HCT116 (cell line): ENCODE results near the gene ETV5. TPM values are rescaled to one million over a fixed set of nuclear protein-coding genes. Genes with fewer than 3 reads are reported as not detected.

Experiments
- ATAC-seq: fragments of 200-7000 bp; cut with Tn5 transposase; 2 replicates; pipeline ENCODE4 v1.9.1; 2020; ENCODE audit warnings: mild to moderate bottlenecking, moderate library complexity
- BruUV-seq: library from RNA; stranded (reverse); fragments of 400-500 nt; replicated peaks from 2 replicates; lab custom pipeline; 2021; lab: Mats Ljungman, UMichigan
- CTCF ChIA-PET: fragments of 300-600 bp; sonication (Branson Sonifier 250); formaldehyde crosslinking; loops from one replicate; lab custom pipeline; 2021; ENCODE audit warnings: antibody characterized with exemption; lab: Charles Lee
- POLR2A ChIA-PET: fragments of 300-600, 350-600 bp; sonication (Branson Sonifier 250); formaldehyde crosslinking; loops from one replicate; lab custom pipeline; 2021; ENCODE audit warnings: antibody characterized with exemption; lab: Charles Lee
- RAD21 ChIA-PET, 2 experiments: fragments of 300-600 bp; sonication (Branson Sonifier 250); formaldehyde crosslinking; loops; one replicate each; lab custom pipeline; 2023; ENCODE audit warnings: low total read pairs in 2 of 2; ENCODE audit not compliant: uncharacterized antibody in 2 of 2, unreplicated experiment in 2 of 2, low non-redundant PET in 1 of 2; lab: Charles Lee
- DNase-seq: peaks from one replicate; pipeline ENCODE4 v3.0.0-alpha.2; 2010; ENCODE audit warnings: low read depth, low spot score
- H2AFZ ChIP-seq: fragments of 200-600 bp; shearing (Covaris generic), sonication (generic); 2 replicates; pipeline ENCODE4 v1.6.1; 2017; ENCODE audit warnings: low read depth, mixed run types, mixed read lengths, antibody characterized with exemption, low read length; ENCODE audit not compliant: poor library complexity, severe bottlenecking
- H3K27ac ChIP-seq: 2 replicates; pipeline ENCODE4 v1.5.1; 2012; ENCODE audit warnings: low read depth, low read length
- H3K27me3 ChIP-seq: fragments of 200-600 bp; sonication (generic); 2 replicates; pipeline ENCODE4 v1.6.1; 2016; ENCODE audit warnings: mixed run types, low read length, mixed read lengths; ENCODE audit not compliant: insufficient read depth
- H3K36me3 ChIP-seq, 2 experiments: fragments of 200-500 bp in 1 of 2; fragments of 200-600 bp in 1 of 2; sonication (Bioruptor generic) in 1 of 2; sonication (generic) in 1 of 2; 2 replicates each; pipeline versions ENCODE4 v1.5.1 to v1.6.1; 2014 to 2016; ENCODE audit warnings: low read length in 2 of 2, inconsistent platforms in 1 of 2, mixed read lengths in 1 of 2, mixed run types in 1 of 2; ENCODE audit not compliant: insufficient read depth in 2 of 2, control insufficient read depth in 1 of 2
- H3K4me1 ChIP-seq, 2 experiments: fragments of 200-600 bp in 1 of 2; sonication (generic) in 1 of 2; 2 replicates each; pipeline versions ENCODE4 v1.5.1 to v1.6.1; 2012 to 2017; ENCODE audit warnings: low read length in 2 of 2, inconsistent platforms in 1 of 2, mild to moderate bottlenecking in 1 of 2, mixed read lengths in 1 of 2, mixed run types in 1 of 2, moderate library complexity in 1 of 2; ENCODE audit not compliant: insufficient read depth in 2 of 2, control insufficient read depth in 1 of 2
- H3K4me2 ChIP-seq: fragments of 200-600 bp; sonication (generic); 2 replicates; pipeline ENCODE4 v1.6.1; 2017; ENCODE audit warnings: mixed run types, low read length, mixed read lengths
- H3K4me3 ChIP-seq, 2 experiments: fragments of 200-600 bp in 1 of 2; sonication (generic) in 1 of 2; replicated peaks in 1 of 2; 2 replicates each; pipeline ENCODE4 v1.5.1; 2011 to 2016; ENCODE audit warnings: low read length in 2 of 2, control low read depth in 1 of 2, low read depth in 1 of 2, mild to moderate bottlenecking in 1 of 2, mixed read lengths in 1 of 2, mixed run types in 1 of 2
- H3K79me2 ChIP-seq: fragments of 200-600 bp; sonication (generic); 2 replicates; pipeline ENCODE4 v1.6.1; 2017; ENCODE audit warnings: mild to moderate bottlenecking, mixed run types, low read length, moderate library complexity, mixed read lengths; ENCODE audit not compliant: insufficient read depth
- H3K9ac ChIP-seq: fragments of 200-600 bp; sonication (generic); 2 replicates; pipeline ENCODE4 v1.6.1; 2016; ENCODE audit warnings: low read length, mixed read lengths
- H3K9me2 ChIP-seq: fragments of 200-600 bp; sonication (generic), shearing (Covaris generic); 2 replicates; pipeline ENCODE4 v1.6.1; 2017; ENCODE audit warnings: mixed run types, mild to moderate bottlenecking, moderate library complexity; ENCODE audit not compliant: insufficient read depth
- H3K9me3 ChIP-seq, 2 experiments: fragments of 200-500 bp in 1 of 2; fragments of 200-600 bp in 1 of 2; sonication (Bioruptor generic) in 1 of 2; sonication (generic) in 1 of 2; 2 replicates each; pipeline ENCODE4 v1.6.1; 2014 to 2017; ENCODE audit warnings: low read length in 2 of 2, mixed read lengths in 2 of 2, inconsistent platforms in 1 of 2, low read depth in 1 of 2, mild to moderate bottlenecking in 1 of 2, mixed run types in 1 of 2, moderate library complexity in 1 of 2; ENCODE audit not compliant: control insufficient read depth in 1 of 2, insufficient read depth in 1 of 2
- H4K20me1 ChIP-seq: fragments of 200-600 bp; sonication (generic), shearing (Covaris generic); 2 replicates; pipeline ENCODE4 v1.6.1; 2017; ENCODE audit warnings: mixed run types, mild to moderate bottlenecking, moderate library complexity; ENCODE audit not compliant: insufficient read depth
- CBX3 ChIP-seq: IDR thresholded peaks from 2 replicates; pipeline ENCODE4 v1.6.1; 2012; ENCODE audit warnings: low read depth
- CEBPB ChIP-seq: IDR thresholded peaks from 2 replicates; pipeline ENCODE4 v1.6.1; 2012; ENCODE audit warnings: low read depth
- EGR1 ChIP-seq: IDR thresholded peaks from 2 replicates; pipeline ENCODE4 v1.6.1; 2012; ENCODE audit warnings: low read depth
- EZH2 ChIP-seq: fragments of 200-600 bp; sonication (generic); IDR thresholded peaks from 2 replicates; pipeline ENCODE4 v1.6.1; 2017; ENCODE audit warnings: antibody characterized with exemption, mixed run types
- FOSL1 ChIP-seq: IDR thresholded peaks from 2 replicates; pipeline ENCODE4 v1.6.1; 2012; ENCODE audit warnings: low read depth
- JUND ChIP-seq: IDR thresholded peaks from 2 replicates; pipeline ENCODE4 v1.6.1; 2012
- POLR2A ChIP-seq: IDR thresholded peaks from 2 replicates; pipeline ENCODE4 v1.7.0; 2011; ENCODE audit warnings: borderline replicate concordance; ENCODE audit not compliant: insufficient read depth, insufficient read length; ENCODE audit errors: extremely low read depth
- POLR2AphosphoS5 ChIP-seq: IDR thresholded peaks from 2 replicates; pipeline ENCODE4 v1.6.1; 2011; ENCODE audit warnings: mild to moderate bottlenecking, low read depth, low read length, moderate library complexity
- RAD21 ChIP-seq: IDR thresholded peaks from 2 replicates; pipeline ENCODE4 v1.6.1; 2012; ENCODE audit warnings: low read depth, mild to moderate bottlenecking
- SIN3A ChIP-seq: IDR thresholded peaks from 2 replicates; pipeline ENCODE4 v1.6.1; 2012; ENCODE audit warnings: low read depth
- SRF ChIP-seq: IDR thresholded peaks from 2 replicates; pipeline ENCODE4 v1.6.1; 2012; ENCODE audit warnings: low read depth
- TCF7L2 ChIP-seq: IDR thresholded peaks from 2 replicates; pipeline ENCODE4 v1.7.0; 2011; ENCODE audit warnings: borderline replicate concordance, inconsistent platforms; ENCODE audit not compliant: insufficient read depth, insufficient read length; ENCODE audit errors: extremely low read depth
- YY1 ChIP-seq: IDR thresholded peaks from 2 replicates; pipeline ENCODE4 v1.6.1; 2011; ENCODE audit warnings: low read length, low read depth, moderate library complexity, mild to moderate bottlenecking; ENCODE audit not compliant: insufficient replicate concordance; ENCODE audit errors: extremely low read depth
- ZFX ChIP-seq: fragments of 450-650 bp; IDR thresholded peaks from 2 replicates; pipeline ENCODE4 v1.6.1; 2017
- ZNF274 ChIP-seq: fragments of 200-500 bp; sonication (Bioruptor generic); IDR thresholded peaks from 2 replicates; pipeline ENCODE4 v1.6.1; 2014; ENCODE audit warnings: mild to moderate bottlenecking, low read depth, low read length, inconsistent platforms
- intact Hi-C: fragments of 100-400 bp; cut with micrococcal nuclease; formaldehyde crosslinking; loops from 2 replicates; pipeline ENCODE4 v1.10.0; 2022
- total RNA-seq: library from RNA; stranded (reverse); gene quantifications from one replicate; pipeline ENCODE4 v1.2.1, GENCODE V29; 2021; ENCODE audit not compliant: unreplicated experiment
- TF ChIP-seq, protein P1 (sequence below): IDR thresholded peaks from 2 replicates; pipeline ENCODE4 v1.6.1; 2012
- TF ChIP-seq, protein P2 (sequence below): IDR thresholded peaks from 2 replicates; pipeline ENCODE4 v1.6.1; 2011; ENCODE audit warnings: mild to moderate bottlenecking, low read length, moderate library complexity; ENCODE audit not compliant: insufficient replicate concordance; ENCODE audit errors: extremely low read depth
- TF ChIP-seq, protein P3 (sequence below): IDR thresholded peaks from 2 replicates; pipeline ENCODE4 v1.6.1; 2012
- TF ChIP-seq, protein P4 (sequence below), 3 experiments: fragments of 200-600 bp in 1 of 3; sonication (generic) in 1 of 3; IDR thresholded peaks in 2 of 3; conservative IDR thresholded peaks in 1 of 3; 2 replicates each; pipeline ENCODE4 v1.5.1; 2012 to 2017; ENCODE audit warnings: low read depth in 2 of 3, low read length in 2 of 3, antibody characterized with exemption in 1 of 3, borderline replicate concordance in 1 of 3, control low read depth in 1 of 3, mild to moderate bottlenecking in 1 of 3, mixed read lengths in 1 of 3, mixed run types in 1 of 3, moderate library complexity in 1 of 3; ENCODE audit not compliant: insufficient read depth in 1 of 3

ETV5 gene
- total RNA-seq, 1 experiment from 2014 or later: 89.7 TPM

DNA sequence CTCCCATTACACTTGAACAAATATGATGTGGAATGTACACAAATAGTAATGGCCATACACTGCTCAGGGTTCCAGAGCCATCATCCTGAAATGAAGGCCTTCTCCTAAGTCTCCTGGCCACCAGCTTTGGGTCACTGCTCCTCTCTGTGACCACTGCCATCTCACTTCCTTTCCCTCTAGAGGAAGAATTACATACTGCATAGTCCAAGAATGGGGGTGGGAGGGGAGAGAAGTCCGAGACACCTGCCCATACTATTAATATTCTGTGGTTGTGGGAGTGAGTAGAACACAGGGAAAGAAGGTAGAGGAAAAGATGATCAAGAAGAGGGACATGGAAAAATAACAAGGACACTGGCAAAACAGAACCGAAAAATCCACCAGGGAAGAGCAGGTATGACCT lies 20.6 kb downstream of the ETV5 start:
- H3K9me2 ChIP-seq: no peaks in the 10 kb centered on the region
- intact Hi-C loops: no loop called here
- H3K9me3 ChIP-seq: no peaks in the 10 kb centered on the region
- H3K27ac ChIP-seq: no peak overlapping the region
- no peaks in the 10 kb centered on the region for H3K4me1 ChIP-seq
- no peak overlapping the region for H3K4me2 ChIP-seq
- H3K27me3 ChIP-seq: no peaks in the 10 kb centered on the region
- ChIA-PET POLR2A (no interaction called here), RAD21 (no interaction called here), CTCF (no interaction called here)
- no peak overlapping the region for H2AFZ ChIP-seq
- H4K20me1 ChIP-seq: no peaks in the 10 kb centered on the region
- TF ChIP-seq YY1 (no peak), POLR2A (no peak), JUND (no peak), EZH2 (no peak)
- peaks cover 0 to 2% of the 10 kb centered on the region in 2 experiments; a peak in 1 of 4 replicates for H3K36me3 ChIP-seq
- no peaks in the 10 kb centered on the region for H3K79me2 ChIP-seq
- no peak overlapping the region for H3K9ac ChIP-seq
- no TSS peak for BruUV-seq
- ATAC-seq (no peak), DNase-seq (no peak)
- H3K4me3 ChIP-seq: no peak overlapping the region

DNA sequence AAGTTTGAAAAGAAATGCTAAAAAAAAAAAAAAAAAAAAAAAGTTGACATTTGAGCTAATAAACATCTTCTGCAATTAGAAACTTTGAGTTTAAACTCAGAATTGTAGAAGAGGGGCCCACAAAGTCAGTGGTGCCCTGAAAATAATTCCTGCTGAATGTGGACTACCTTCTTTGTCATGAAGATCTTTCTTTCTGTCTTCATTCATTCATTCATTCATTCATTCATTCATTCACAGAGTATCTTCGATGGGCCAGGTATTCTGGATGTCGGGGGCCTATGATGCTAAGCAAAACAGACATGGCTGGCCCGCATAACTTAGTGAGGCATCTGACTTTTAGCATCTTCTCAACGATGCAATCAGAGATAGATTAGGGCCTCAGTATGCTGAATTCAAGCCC lies 24.6 kb downstream of the ETV5 start:
- Histone ChIP-seq H2AFZ (no peak overlapping the region), H3K9me2 (no peaks in the 10 kb centered on the region), H3K27me3 (no peaks in the 10 kb centered on the region), H3K9me3 (no peaks in the 10 kb centered on the region), H3K9ac (no peak overlapping the region), H3K4me1 (no peaks in the 10 kb centered on the region), H4K20me1 (no peaks in the 10 kb centered on the region), H3K4me3 (no peak overlapping the region), H3K4me2 (no peak overlapping the region), H3K36me3 (peaks cover 3 to 4% of the 10 kb centered on the region in 2 experiments; a peak in 2 of 4 replicates), H3K27ac (no peak overlapping the region), H3K79me2 (no peaks in the 10 kb centered on the region)
- no TSS peak for BruUV-seq
- no peak for ATAC-seq
- DNase-seq: no peak
- RAD21 ChIA-PET: no interaction called here
- intact Hi-C loops: no loop called here
- CTCF ChIA-PET: no interaction called here
- POLR2A ChIA-PET: no interaction called here
- TF ChIP-seq, protein P1, sequence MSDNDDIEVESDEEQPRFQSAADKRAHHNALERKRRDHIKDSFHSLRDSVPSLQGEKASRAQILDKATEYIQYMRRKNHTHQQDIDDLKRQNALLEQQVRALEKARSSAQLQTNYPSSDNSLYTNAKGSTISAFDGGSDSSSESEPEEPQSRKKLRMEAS: no peak
- no peak for TF ChIP-seq ZNF274
- no peak for TF ChIP-seq JUND
- no peak for TF ChIP-seq CEBPB
- TF ChIP-seq CBX3: no peak
- TF ChIP-seq TCF7L2: no peak
- TF ChIP-seq ZFX: no peak
- TF ChIP-seq EZH2: no peak
- no peak for TF ChIP-seq SRF
- TF ChIP-seq, protein P2, sequence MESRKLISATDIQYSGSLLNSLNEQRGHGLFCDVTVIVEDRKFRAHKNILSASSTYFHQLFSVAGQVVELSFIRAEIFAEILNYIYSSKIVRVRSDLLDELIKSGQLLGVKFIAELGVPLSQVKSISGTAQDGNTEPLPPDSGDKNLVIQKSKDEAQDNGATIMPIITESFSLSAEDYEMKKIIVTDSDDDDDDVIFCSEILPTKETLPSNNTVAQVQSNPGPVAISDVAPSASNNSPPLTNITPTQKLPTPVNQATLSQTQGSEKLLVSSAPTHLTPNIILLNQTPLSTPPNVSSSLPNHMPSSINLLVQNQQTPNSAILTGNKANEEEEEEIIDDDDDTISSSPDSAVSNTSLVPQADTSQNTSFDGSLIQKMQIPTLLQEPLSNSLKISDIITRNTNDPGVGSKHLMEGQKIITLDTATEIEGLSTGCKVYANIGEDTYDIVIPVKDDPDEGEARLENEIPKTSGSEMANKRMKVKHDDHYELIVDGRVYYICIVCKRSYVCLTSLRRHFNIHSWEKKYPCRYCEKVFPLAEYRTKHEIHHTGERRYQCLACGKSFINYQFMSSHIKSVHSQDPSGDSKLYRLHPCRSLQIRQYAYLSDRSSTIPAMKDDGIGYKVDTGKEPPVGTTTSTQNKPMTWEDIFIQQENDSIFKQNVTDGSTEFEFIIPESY: no peak
- TF ChIP-seq EGR1: no peak
- TF ChIP-seq RAD21: no peak
- TF ChIP-seq, protein P3, sequence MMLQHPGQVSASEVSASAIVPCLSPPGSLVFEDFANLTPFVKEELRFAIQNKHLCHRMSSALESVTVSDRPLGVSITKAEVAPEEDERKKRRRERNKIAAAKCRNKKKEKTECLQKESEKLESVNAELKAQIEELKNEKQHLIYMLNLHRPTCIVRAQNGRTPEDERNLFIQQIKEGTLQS: no peak
- no peak for TF ChIP-seq POLR2AphosphoS5
- no peak for TF ChIP-seq SIN3A
- TF ChIP-seq, protein P4, sequence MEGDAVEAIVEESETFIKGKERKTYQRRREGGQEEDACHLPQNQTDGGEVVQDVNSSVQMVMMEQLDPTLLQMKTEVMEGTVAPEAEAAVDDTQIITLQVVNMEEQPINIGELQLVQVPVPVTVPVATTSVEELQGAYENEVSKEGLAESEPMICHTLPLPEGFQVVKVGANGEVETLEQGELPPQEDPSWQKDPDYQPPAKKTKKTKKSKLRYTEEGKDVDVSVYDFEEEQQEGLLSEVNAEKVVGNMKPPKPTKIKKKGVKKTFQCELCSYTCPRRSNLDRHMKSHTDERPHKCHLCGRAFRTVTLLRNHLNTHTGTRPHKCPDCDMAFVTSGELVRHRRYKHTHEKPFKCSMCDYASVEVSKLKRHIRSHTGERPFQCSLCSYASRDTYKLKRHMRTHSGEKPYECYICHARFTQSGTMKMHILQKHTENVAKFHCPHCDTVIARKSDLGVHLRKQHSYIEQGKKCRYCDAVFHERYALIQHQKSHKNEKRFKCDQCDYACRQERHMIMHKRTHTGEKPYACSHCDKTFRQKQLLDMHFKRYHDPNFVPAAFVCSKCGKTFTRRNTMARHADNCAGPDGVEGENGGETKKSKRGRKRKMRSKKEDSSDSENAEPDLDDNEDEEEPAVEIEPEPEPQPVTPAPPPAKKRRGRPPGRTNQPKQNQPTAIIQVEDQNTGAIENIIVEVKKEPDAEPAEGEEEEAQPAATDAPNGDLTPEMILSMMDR (IDR thresholded peaks at IDR 0.05 in 2 of 3, conservative IDR thresholded peaks at IDR 0.05 in 1 of 3; ENCODE audit: borderline replicate concordance in 1 of 3, insufficient read depth in 1 of 3, low read depth in 2 of 3, low read length in 2 of 3): no peak
- TF ChIP-seq FOSL1: no peak
- no peak for TF ChIP-seq POLR2A
